ENCODE data around the gene FBXO3. TPM values are rescaled to one million over a fixed set of nuclear protein-coding genes. Genes with fewer than 3 reads are reported as not detected.

FBXO3 gene
- total and polyA plus RNA-seq, 2 of the 13 experiments (the other 11 are each of a cell fraction or from before 2014, with no cell fraction given): 20.4 to 27.6 TPM

- no peak for TF ChIP-seq THAP9 (CRISPR knock-in tag; IDR thresholded peaks at IDR 0.05; ENCODE audit: borderline replicate concordance)
- no peak for TF ChIP-seq NR3C1 (CRISPR knock-in tag; IDR thresholded peaks at IDR 0.05)
- TF ChIP-seq ZSCAN12 (CRISPR knock-in tag; IDR thresholded peaks at IDR 0.05): 0 out of 2 replicates have a peak, but pooled peaks have one; percentile 29
- TF ChIP-seq ZNF589 (CRISPR knock-in tag; conservative IDR thresholded peaks at IDR 0.05): no peak
- no peak for TF ChIP-seq ZNF784 (CRISPR knock-in tag; IDR thresholded peaks at IDR 0.05; ENCODE audit: borderline replicate concordance)
- TF ChIP-seq ZNF441 (CRISPR knock-in tag; IDR thresholded peaks at IDR 0.05; ENCODE audit: borderline replicate concordance): 0 out of 2 replicates have a peak, but pooled peaks have one; percentile 26
- no peak; the same call in 1 of the 2 replicates for TF ChIP-seq ETS1 (CRISPR knock-in tag; IDR thresholded peaks at IDR 0.05)
- TF ChIP-seq ZNF460 (CRISPR knock-in tag; IDR thresholded peaks at IDR 0.05; ENCODE audit: borderline replicate concordance): no peak
- peak; percentile 60 for TF ChIP-seq AGO2 (optimal IDR thresholded peaks at IDR 0.05; ENCODE audit: low read depth, low read length)
- peak; percentile 80; the same call in 1 of the 2 replicates for TF ChIP-seq DRAP1 (CRISPR knock-in tag; IDR thresholded peaks at IDR 0.05)
- TF ChIP-seq ELF3 (CRISPR knock-in tag; IDR thresholded peaks at IDR 0.05): no peak; the same call in 1 of the 2 replicates
- no peak for TF ChIP-seq ZBTB44 (CRISPR knock-in tag; IDR thresholded peaks at IDR 0.05)
- TF ChIP-seq ZNF263 (CRISPR knock-in tag; IDR thresholded peaks at IDR 0.05): 0 out of 2 replicates have a peak, but pooled peaks have one; percentile 22
- no peak for TF ChIP-seq SRSF4 (IDR thresholded peaks at IDR 0.05; ENCODE audit: low read depth, low read length, poor library complexity, severe bottlenecking)
- TF ChIP-seq ZNF33A (CRISPR knock-in tag; IDR thresholded peaks at IDR 0.05; ENCODE audit: borderline replicate concordance): no peak
- 0 out of 2 replicates have a peak, but pooled peaks have one; percentile 22 for TF ChIP-seq HDAC1 (CRISPR knock-in tag; IDR thresholded peaks at IDR 0.05)
- peak; percentile 52; the same call in 1 of the 2 replicates for TF ChIP-seq PHF20 (CRISPR knock-in tag; IDR thresholded peaks at IDR 0.05)
- no peak for TF ChIP-seq ZNF569 (CRISPR knock-in tag; IDR thresholded peaks at IDR 0.05; ENCODE audit: borderline replicate concordance)
- no peak for TF ChIP-seq ZNF496 (CRISPR knock-in tag; IDR thresholded peaks at IDR 0.05; ENCODE audit: insufficient replicate concordance)
- TF ChIP-seq KDM2A (CRISPR knock-in tag; IDR thresholded peaks at IDR 0.05; ENCODE audit: borderline replicate concordance, low read depth): peak; percentile 28; the same call in 1 of the 2 replicates
Observed at GRCh38 chr11:33736148-33736812, 38.0 kb downstream of the FBXO3 start, which contains the start of gene CD59 (continued).

Measured in HepG2 (cell line).